ENCODE results near the gene AJM1. TPM values are rescaled to one million over a fixed set of nuclear protein-coding genes. Genes with fewer than 3 reads are reported as not detected.
"Not testable (repeated sequence)": the region's sequence is repeated elsewhere in the genome, so short reads cannot be mapped to it uniquely, and the experiment has no call there.

Gene AJM1
- polyA plus RNA-seq, 2 of the 4 experiments (the other 2 are of a cell fraction) = 0.76 to 3.0 TPM

GRCh38 chr9:136865041-136865767, 22.9 kb downstream of the AJM1 start:
- peak overlapping the region; percentile 91 for H3K4me3 ChIP-seq
- ChIA-PET POLR2A (no interaction called here), CTCF (interaction anchor here (1.0 to 7.4 kb wide), 3 partner anchors 18 to 61 kb away, joined by 3 to 45 read pairs (median 4); no protein-coding TSS in a partner anchor)
- H3K4me2 ChIP-seq = peak overlapping the region; percentile 97
- H3K9me3 ChIP-seq = peaks cover 18% of the 10 kb centered on the region
- TF ChIP-seq NPAS2 (CRISPR knock-in tag; IDR thresholded peaks at IDR 0.05; ENCODE audit: borderline replicate concordance) (no peak), ZNF302 (CRISPR knock-in tag; IDR thresholded peaks at IDR 0.05) (no peak), HOXB5 (CRISPR knock-in tag; IDR thresholded peaks at IDR 0.05) (no peak), RFX5 (IDR thresholded peaks at IDR 0.05) (no peak), EP300 (IDR thresholded peaks at IDR 0.05) (no peak)
- FAIRE-seq (no peak), ATAC-seq (peak in 1 of 2 experiments; percentile 8; a peak in 3 of 6 replicates), DNase-seq (ENCODE audit: low read depth in 1 of 2, low spot score in 1 of 2) (no peak)
- H3K4me1 ChIP-seq = peaks cover 32% of the 10 kb centered on the region
- H3K27ac ChIP-seq = peak overlapping the region; percentile 89 to 99
- 58% methylated on average over 8 of the region's 11 CpGs for WGBS (ENCODE audit: missing lambda C conversion rate)

- TF ChIP-seq TP53 (CRISPR knock-in tag; IDR thresholded peaks at IDR 0.05) (no peak), SMC3 (IDR thresholded peaks at IDR 0.05) (no peak), EP300 (IDR thresholded peaks at IDR 0.05) (no peak), HMGXB4 (CRISPR knock-in tag; IDR thresholded peaks at IDR 0.05; ENCODE audit: borderline replicate concordance) (no peak)
- POLR2A ChIA-PET = interaction anchor here (0.6 to 1.0 kb wide), 6 partner anchors 9 to 36 kb away, joined by 3 to 11 read pairs (median 4); partner anchors contain the start of genes AJM1 and TRAF2
- peak overlapping the region; percentile 89 to 99 for H3K27ac ChIP-seq
- peak overlapping the region; percentile 97 for H3K4me2 ChIP-seq
- peaks cover 27% of the 10 kb centered on the region for H3K4me1 ChIP-seq
- no CpG with 5 or more reads among the region's 20 CpGs for WGBS (ENCODE audit: missing lambda C conversion rate)
- peaks cover 23% of the 10 kb centered on the region for H3K9me3 ChIP-seq
- no peak for FAIRE-seq
- H3K4me3 ChIP-seq = peak overlapping the region; percentile 91
- DNase-seq (ENCODE audit: low read depth in 1 of 2, low spot score in 1 of 2) = no peak
- ATAC-seq = peak; percentile 5 to 44; a peak in 4 of 6 replicates
- CTCF ChIA-PET = interaction anchor here (7.4 kb wide), 1 partner anchor 18 kb away, joined by 45 read pairs; no protein-coding TSS in a partner anchor
Measured at GRCh38 chr9:136865768-136866103, 23.5 kb downstream of the AJM1 start.

GRCh38 chr9:136866898-136867421, 24.7 kb downstream of the AJM1 start:
- CTCF ChIA-PET; POLR2A ChIA-PET; DNase-seq (ENCODE audit: low read depth in 1 of 2, low spot score in 1 of 2); FAIRE-seq; ATAC-seq: not testable (repeated sequence)
- Histone ChIP-seq H3K4me1 (peaks cover 21% of the 10 kb centered on the region), H3K9me3 (peaks cover 33% of the 10 kb centered on the region), H3K4me3 (peak overlapping the region; percentile 91), H3K27ac (peak overlapping the region; percentile 89 to 99), H3K4me2 (peak overlapping the region; percentile 97)
- 85% methylated on average over 29 of the region's 29 CpGs for WGBS (ENCODE audit: missing lambda C conversion rate)

- WGBS (ENCODE audit: missing lambda C conversion rate) = 96% methylated on average over 18 of the region's 18 CpGs
- TF ChIP-seq EP300 (IDR thresholded peaks at IDR 0.05) (no peak), SMC3 (IDR thresholded peaks at IDR 0.05) (no peak), HMGXB4 (CRISPR knock-in tag; IDR thresholded peaks at IDR 0.05; ENCODE audit: borderline replicate concordance) (no peak), HEYL (CRISPR knock-in tag; IDR thresholded peaks at IDR 0.05) (no peak), SREBF2 (IDR thresholded peaks at IDR 0.05) (no peak), CBX2 (IDR thresholded peaks at IDR 0.05; ENCODE audit: borderline replicate concordance, low read depth) (no peak), KDM5A (IDR thresholded peaks at IDR 0.05) (no peak), RNF2 (IDR thresholded peaks at IDR 0.05; ENCODE audit: borderline replicate concordance, low read depth) (no peak), HOXA7 (CRISPR knock-in tag; IDR thresholded peaks at IDR 0.05) (no peak)
- peaks cover 21% of the 10 kb centered on the region for H3K4me1 ChIP-seq
- CTCF ChIA-PET = no interaction called here
- ATAC-seq (no peak), DNase-seq (ENCODE audit: low read depth in 1 of 2, low spot score in 1 of 2) (no peak), FAIRE-seq (no peak)
- no peak overlapping the region for H3K4me3 ChIP-seq
- POLR2A ChIA-PET = no interaction called here
- H3K4me2 ChIP-seq = no peak overlapping the region
- H3K9me3 ChIP-seq = peaks cover 38% of the 10 kb centered on the region
- H3K27ac ChIP-seq = no peak overlapping the region
Measured at GRCh38 chr9:136867480-136867879, 25.2 kb downstream of the AJM1 start.
